K562 (cell line): Measurements from ENCODE around the gene ZCCHC3. TPM values are rescaled to one million over a fixed set of nuclear protein-coding genes. Genes with fewer than 3 reads are reported as not detected.

Source experiments
- ARID4B ChIP-seq: sonication (generic); formaldehyde crosslinking; IDR thresholded peaks from 2 replicates; pipeline ENCODE4 v1.8.0; 2022; ENCODE audit warnings: mild to moderate bottlenecking, missing genetic modification reagents
- BHLHE40 ChIP-seq: IDR thresholded peaks from 2 replicates; pipeline ENCODE4 v1.6.1; 2011; ENCODE audit warnings: low read length, improper control_type of control experiment
- BRD4 ChIP-seq: fragments of 200-600 bp; sonication (generic); IDR thresholded peaks from 2 replicates; pipeline ENCODE4 v1.6.1; 2017; ENCODE audit warnings: inconsistent platforms
- FIP1L1 ChIP-seq: fragments of 200-400 bp; formaldehyde crosslinking; IDR thresholded peaks from 2 replicates; pipeline ENCODE4 v1.6.1; 2018; ENCODE audit warnings: mild to moderate bottlenecking, low read depth, low read length; ENCODE audit not compliant: poor library complexity, severe bottlenecking
- HBP1 ChIP-seq: fragments of 450-650 bp; formaldehyde crosslinking; IDR thresholded peaks from 2 replicates; pipeline ENCODE4 v1.4.0; 2022; ENCODE audit warnings: missing genetic modification characterization
- KLF13 ChIP-seq: fragments of 450-650 bp; IDR thresholded peaks from 2 replicates; pipeline ENCODE4 v1.6.1; 2016; ENCODE audit warnings: missing genetic modification characterization, low read depth, mild to moderate bottlenecking, missing compliant biosample characterization, moderate library complexity, borderline replicate concordance
- MBD1 ChIP-seq: fragments of 250-450 bp; sonication (Bioruptor Pico); IDR thresholded peaks from 2 replicates; pipeline ENCODE4 v1.8.0; 2022; ENCODE audit warnings: inconsistent platforms
- NONO ChIP-seq, 2 experiments: fragments of 200-400 bp in 1 of 2; fragments of 450-650 bp in 1 of 2; formaldehyde crosslinking in 1 of 2; IDR thresholded peaks; 2 replicates each; pipeline ENCODE4 v1.6.1; 2017; ENCODE audit warnings: low read depth in 2 of 2, mild to moderate bottlenecking in 2 of 2, moderate library complexity in 2 of 2, low read length in 1 of 2
- POU5F1 ChIP-seq: fragments of 150-350 bp; IDR thresholded peaks from 2 replicates; pipeline ENCODE4 v1.6.1; 2014; ENCODE audit warnings: borderline replicate concordance, low read length, low read depth, mild to moderate bottlenecking; ENCODE audit not compliant: partially characterized antibody
- PPARD ChIP-seq: fragments of 250-450 bp; sonication (Bioruptor Pico); IDR thresholded peaks from 2 replicates; pipeline ENCODE4 v1.8.0; 2022; ENCODE audit warnings: inconsistent platforms, mild to moderate bottlenecking, moderate library complexity
- SMAD4 ChIP-seq: fragments of 250-450 bp; sonication (Bioruptor Pico); conservative IDR thresholded peaks from 2 replicates; pipeline ENCODE4 v1.8.0; 2021; ENCODE audit warnings: inconsistent platforms, mild to moderate bottlenecking, moderate library complexity
- SMARCB1 ChIP-seq: IDR thresholded peaks from 2 replicates; pipeline ENCODE4 v1.6.1; 2011; ENCODE audit warnings: improper control_type of control experiment, low read depth; ENCODE audit not compliant: insufficient read length
- TRIM28 ChIP-seq: fragments of 450-650 bp; IDR thresholded peaks from 2 replicates; pipeline ENCODE4 v1.6.1; 2017
- ZBTB12 ChIP-seq: fragments of 250-450 bp; sonication (Bioruptor Pico); IDR thresholded peaks from 2 replicates; pipeline ENCODE4 v1.4.0; 2020
- ZNF584 ChIP-seq: fragments of 200-800 bp; sonication (Bioruptor generic); IDR thresholded peaks from 2 replicates; pipeline ENCODE4 v1.6.1; 2016; ENCODE audit warnings: low read depth, mild to moderate bottlenecking, missing genetic modification characterization, missing compliant biosample characterization
- ZNF766 ChIP-seq: fragments of 200-800 bp; sonication (Bioruptor generic); conservative IDR thresholded peaks from 2 replicates; pipeline ENCODE4 v1.6.1; 2016; ENCODE audit warnings: missing genetic modification characterization, missing compliant biosample characterization
- polyA plus RNA-seq, 8 experiments: library from polyadenylated mRNA; depleted of rRNA in 4 of 8; stranded (reverse) in 5 of 8; unstranded in 3 of 8; fragments of >200 nt; fragmentation: Nextera tagmentation in 2 of 8; fragmentation: Illumina TruSeq in 1 of 8; extraction: Ambion mirVana in 2 of 8; extraction: Trizol in 1 of 8; gene quantifications; 2 replicates each; pipeline versions ENCODE4 v1.2.1 to v1.2.3, GENCODE V29; 2011 to 2014; ENCODE audit warnings: inconsistent platforms in 1 of 8, missing spikeins in 1 of 8
- total RNA-seq, 7 experiments: library from RNA; depleted of rRNA in 6 of 7; stranded (reverse); fragments of >200 nt in 6 of 7; fragmentation: Illumina TruSeq in 2 of 7; extraction: Trizol in 2 of 7; gene quantifications; 2 replicates each; pipeline versions ENCODE4 v1.2.1 to v1.2.3, GENCODE V29; 2011 to 2021; ENCODE audit warnings: low replicate concordance in 1 of 7
- TF ChIP-seq, protein P1 (sequence below), 2 experiments: fragments of 250-450 bp in 1 of 2; fragments of 450-650 bp in 1 of 2; sonication (Bioruptor Pico) in 1 of 2; IDR thresholded peaks; 2 replicates each; pipeline versions ENCODE4 v1.6.1 to v1.8.0; 2016 to 2021; ENCODE audit warnings: mild to moderate bottlenecking in 2 of 2, moderate library complexity in 2 of 2, missing compliant biosample characterization in 1 of 2, missing genetic modification characterization in 1 of 2

ZCCHC3 gene
- total and polyA plus RNA-seq, 9 of the 15 experiments (the other 6 are each of a cell fraction or from before 2014, with no cell fraction given) = 2.8 to 23.3 (median 16.5) TPM

DNA sequence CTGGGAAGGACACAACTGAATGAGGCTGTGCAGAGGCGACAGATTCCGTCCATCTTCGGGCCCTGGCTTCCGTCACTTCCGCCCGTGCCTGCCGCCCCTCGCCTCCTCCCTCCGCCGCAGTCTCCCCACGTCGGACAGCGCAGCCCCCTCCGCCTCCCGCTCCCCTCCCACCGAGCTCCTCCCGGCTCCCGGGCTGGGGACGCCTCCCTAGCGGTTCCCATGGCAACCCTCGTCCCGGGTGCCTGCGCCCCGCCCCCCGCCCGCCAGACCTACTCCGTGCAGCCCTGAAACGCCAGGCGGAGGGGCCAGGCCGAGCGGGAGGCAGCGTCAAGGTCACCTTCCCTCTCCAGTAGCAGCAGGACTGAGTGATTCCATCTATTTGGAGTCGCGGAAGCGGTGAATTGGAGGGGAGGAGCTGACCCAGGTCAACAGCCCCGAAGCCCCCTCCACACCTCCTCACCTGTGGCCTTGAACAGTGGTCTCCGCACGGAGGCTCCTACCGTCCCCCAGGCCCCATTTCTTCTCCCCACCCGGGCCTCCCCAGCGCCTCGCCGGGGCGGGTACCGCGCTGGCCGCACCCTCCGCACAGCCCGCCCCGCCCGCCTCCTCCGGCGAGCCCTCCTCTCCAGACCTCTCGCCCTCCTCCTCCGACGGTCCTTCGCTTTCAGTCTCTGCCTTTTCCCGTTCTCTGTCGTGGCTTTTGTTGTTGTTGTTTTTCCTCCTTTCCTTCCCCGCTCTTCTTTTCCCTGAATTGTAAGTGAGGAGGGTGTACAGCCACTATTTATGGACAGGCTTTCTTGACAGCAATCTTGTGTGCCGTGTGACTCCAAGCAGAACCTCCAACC is 50.5 kb downstream of the ZCCHC3 start (continued):
- peak; percentile 80 for TF ChIP-seq ARID4B (CRISPR knock-in tag)
- TF ChIP-seq SMAD4 (CRISPR knock-in tag) = peak; percentile 67
- TF ChIP-seq MBD1 (CRISPR knock-in tag) = no peak
- TF ChIP-seq NONO (IDR thresholded peaks at IDR 0.05; ENCODE audit: low read depth in 2 of 2, low read length in 1 of 2) = no peak
- peak; percentile 94 for TF ChIP-seq HBP1 (CRISPR knock-in tag)
- TF ChIP-seq ZNF766 (CRISPR knock-in tag) = no peak
- TF ChIP-seq, protein P1, sequence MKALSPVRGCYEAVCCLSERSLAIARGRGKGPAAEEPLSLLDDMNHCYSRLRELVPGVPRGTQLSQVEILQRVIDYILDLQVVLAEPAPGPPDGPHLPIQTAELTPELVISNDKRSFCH (CRISPR knock-in tag; IDR thresholded peaks at IDR 0.05) = no peak
- TF ChIP-seq, protein P1 (tag; IDR thresholded peaks at IDR 0.05) = no peak
- TF ChIP-seq POU5F1 = no peak
- peak; percentile 95 for TF ChIP-seq BHLHE40
- no peak for TF ChIP-seq ZNF584 (CRISPR knock-in tag)
- TF ChIP-seq ZBTB12 (CRISPR knock-in tag) = no peak
- TF ChIP-seq PPARD (CRISPR knock-in tag) = no peak
- no peak for TF ChIP-seq TRIM28
- no peak for TF ChIP-seq BRD4
- no peak for TF ChIP-seq FIP1L1
- TF ChIP-seq KLF13 = peak; percentile 54; the same call in 1 of the 2 replicates
- no peak for TF ChIP-seq SMARCB1
